NB4 (cell line): ENCODE measurements around the gene THG1L.

Source experiments
- DNase-seq: peaks from one replicate; pipeline ENCODE4 v3.0.0; 2010; ENCODE audit warnings: low read depth
- H3K4me3 ChIP-seq: one replicate; pipeline ENCODE4 v1.5.1; 2011; ENCODE audit warnings: mild to moderate bottlenecking, low read depth, low read length, moderate library complexity
- MYC ChIP-seq: IDR thresholded peaks from 2 replicates; pipeline ENCODE4 v1.6.1; 2011; ENCODE audit warnings: low read depth, low read length
- POLR2A ChIP-seq: IDR thresholded peaks from 2 replicates; pipeline ENCODE4 v1.6.1; 2011; ENCODE audit warnings: mild to moderate bottlenecking; ENCODE audit not compliant: insufficient read length; ENCODE audit errors: extremely low read depth
- TF ChIP-seq, protein P1 (sequence below): IDR thresholded peaks from 2 replicates; pipeline ENCODE4 v1.6.1; 2011; ENCODE audit warnings: low read depth, low read length
- TF ChIP-seq, protein P2 (sequence below): IDR thresholded peaks from one replicate; pipeline ENCODE4 v1.5.1; 2012; ENCODE audit warnings: low read depth, low read length

THG1L gene

DNA sequence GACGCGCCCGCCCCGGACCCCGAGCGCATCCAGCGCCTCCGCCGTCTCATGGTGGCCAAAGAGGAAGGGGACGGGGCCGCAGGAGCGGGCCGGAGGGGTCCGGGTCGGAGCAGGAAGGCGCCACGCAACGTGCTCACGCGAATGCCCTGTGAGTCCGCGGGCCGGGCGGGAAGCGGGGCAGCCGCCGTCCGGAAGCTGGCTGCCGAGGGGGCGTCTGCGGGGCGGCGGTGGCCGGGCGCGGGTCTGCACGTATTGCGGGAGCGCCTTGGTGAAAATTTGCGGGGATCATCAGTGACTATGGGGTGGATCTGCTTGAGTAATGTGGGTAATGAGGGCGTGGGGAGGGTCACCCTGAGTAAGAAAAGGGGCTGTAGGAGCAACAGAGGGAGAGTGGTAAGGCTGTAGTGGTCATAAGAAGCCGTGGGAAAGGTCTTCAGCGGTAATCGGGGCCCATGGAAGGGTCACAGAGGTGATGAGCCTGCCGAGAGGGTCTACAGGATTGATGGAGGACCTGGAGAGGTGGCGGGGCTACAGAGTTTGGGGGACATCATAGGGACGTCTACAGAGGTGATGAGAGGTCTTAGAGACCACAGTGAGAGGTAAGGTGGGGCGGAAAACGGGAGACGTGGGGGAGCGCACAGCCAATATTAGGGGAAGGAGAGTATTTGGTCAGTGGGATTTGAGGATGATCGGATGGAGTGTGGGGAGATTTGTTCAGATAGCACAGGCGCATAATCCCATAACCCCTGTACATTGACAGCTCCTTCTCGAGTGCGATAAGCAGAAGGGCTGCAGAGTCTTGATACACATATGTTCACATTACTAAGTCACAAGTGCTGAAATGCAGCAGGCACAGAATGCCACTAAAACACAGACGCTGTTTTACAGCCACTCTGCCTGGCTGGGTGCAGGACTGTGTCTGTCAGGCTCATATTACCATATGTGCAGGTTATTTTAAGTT lies 13.1 kb downstream of the THG1L start:
- no peak for TF ChIP-seq MYC
- TF ChIP-seq, protein P1, sequence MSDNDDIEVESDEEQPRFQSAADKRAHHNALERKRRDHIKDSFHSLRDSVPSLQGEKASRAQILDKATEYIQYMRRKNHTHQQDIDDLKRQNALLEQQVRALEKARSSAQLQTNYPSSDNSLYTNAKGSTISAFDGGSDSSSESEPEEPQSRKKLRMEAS: 0 out of 2 replicates have a peak, but pooled peaks have one; percentile 13
- TF ChIP-seq POLR2A: no peak
- TF ChIP-seq, protein P2, sequence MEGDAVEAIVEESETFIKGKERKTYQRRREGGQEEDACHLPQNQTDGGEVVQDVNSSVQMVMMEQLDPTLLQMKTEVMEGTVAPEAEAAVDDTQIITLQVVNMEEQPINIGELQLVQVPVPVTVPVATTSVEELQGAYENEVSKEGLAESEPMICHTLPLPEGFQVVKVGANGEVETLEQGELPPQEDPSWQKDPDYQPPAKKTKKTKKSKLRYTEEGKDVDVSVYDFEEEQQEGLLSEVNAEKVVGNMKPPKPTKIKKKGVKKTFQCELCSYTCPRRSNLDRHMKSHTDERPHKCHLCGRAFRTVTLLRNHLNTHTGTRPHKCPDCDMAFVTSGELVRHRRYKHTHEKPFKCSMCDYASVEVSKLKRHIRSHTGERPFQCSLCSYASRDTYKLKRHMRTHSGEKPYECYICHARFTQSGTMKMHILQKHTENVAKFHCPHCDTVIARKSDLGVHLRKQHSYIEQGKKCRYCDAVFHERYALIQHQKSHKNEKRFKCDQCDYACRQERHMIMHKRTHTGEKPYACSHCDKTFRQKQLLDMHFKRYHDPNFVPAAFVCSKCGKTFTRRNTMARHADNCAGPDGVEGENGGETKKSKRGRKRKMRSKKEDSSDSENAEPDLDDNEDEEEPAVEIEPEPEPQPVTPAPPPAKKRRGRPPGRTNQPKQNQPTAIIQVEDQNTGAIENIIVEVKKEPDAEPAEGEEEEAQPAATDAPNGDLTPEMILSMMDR: no peak
- DNase-seq: peak; percentile 53
- peak overlapping the region; percentile 90 for H3K4me3 ChIP-seq

- H3K4me3 ChIP-seq: peak overlapping the region; percentile 90
- DNase-seq: no peak
- TF ChIP-seq POLR2A (no peak), MYC (no peak)
- TF ChIP-seq, protein P1: no peak
- TF ChIP-seq, protein P2: no peak
These were observed 13.8 kb downstream of the THG1L start for GRCh38 chr5:157745041-157745456.

- no peak overlapping the region for H3K4me3 ChIP-seq
- TF ChIP-seq MYC: no peak
- TF ChIP-seq, protein P2: no peak
- DNase-seq: no peak
These were observed 16.0 kb downstream of the THG1L start for GRCh38 chr5:157747173-157747740.

DNA sequence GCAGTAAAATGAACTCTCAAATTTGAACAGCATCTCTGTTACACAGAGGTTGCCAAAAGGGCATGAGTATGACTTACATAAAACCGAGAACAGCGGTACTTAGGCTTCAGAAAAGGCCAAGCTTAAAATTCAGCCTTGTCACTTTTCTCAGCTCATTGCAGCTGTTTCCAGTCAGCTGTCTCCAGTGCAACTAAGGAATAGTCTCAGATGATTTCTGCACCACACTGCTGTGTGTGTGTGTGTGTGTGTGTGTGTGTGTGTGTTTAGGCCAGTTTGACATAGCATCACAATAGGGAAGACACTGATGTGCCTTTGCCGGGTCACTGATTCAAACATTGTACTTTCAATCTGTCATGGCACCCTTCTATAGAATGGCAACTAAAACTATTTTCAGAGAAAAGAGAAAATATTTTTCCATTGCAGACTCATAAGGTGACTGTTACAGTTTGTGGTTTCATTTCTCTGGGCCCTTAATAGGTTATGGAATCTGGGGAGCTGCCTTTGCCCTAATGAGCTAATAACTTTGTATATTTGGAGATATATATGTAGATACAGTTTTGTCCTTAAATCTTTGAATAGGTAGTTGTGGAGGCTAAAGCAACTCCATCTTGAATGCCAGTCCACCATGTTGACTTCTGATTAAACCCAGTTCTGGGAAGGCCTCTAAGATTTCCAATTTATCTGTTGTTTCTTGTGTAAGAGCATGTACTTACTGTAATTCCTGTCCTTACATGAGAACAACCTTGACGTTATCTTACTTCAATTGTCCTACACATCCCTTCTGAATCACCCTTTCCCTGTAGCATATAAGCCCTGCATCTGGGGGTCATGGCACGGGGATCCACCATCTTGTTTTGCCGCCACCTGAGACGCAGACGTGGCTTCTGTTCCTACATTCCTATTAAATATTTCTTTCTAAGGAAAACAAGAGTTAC lies 16.8 kb downstream of the THG1L start:
- DNase-seq: no peak
- no peak for TF ChIP-seq MYC
- TF ChIP-seq, protein P2: no peak
- TF ChIP-seq, protein P1: no peak
- TF ChIP-seq POLR2A: no peak
- H3K4me3 ChIP-seq: no peak overlapping the region

- H3K4me3 ChIP-seq: no peak overlapping the region
- TF ChIP-seq, protein P1: no peak
- TF ChIP-seq, protein P2: no peak
- TF ChIP-seq MYC (no peak), POLR2A (no peak)
- DNase-seq: no peak
These were observed 17.7 kb downstream of the THG1L start for GRCh38 chr5:157748760-157749461.
